K562 (cell line): ENCODE measurements around the gene EDDM13. TPM values are rescaled to one million over a fixed set of nuclear protein-coding genes. Genes with fewer than 3 reads are reported as not detected.

ENCODE experiments used
- ATAC-seq: fragments of 200-7000 bp; cut with Tn5 transposase; 3 replicates; pipeline ENCODE4 v1.9.1; 2020; ENCODE audit warnings: moderate library complexity
- BruUV-seq: library from RNA; stranded (reverse); fragments of 400-500 nt; replicated peaks from 2 replicates; lab custom pipeline; 2021; lab: Mats Ljungman, UMichigan
- CTCF ChIA-PET: fragments of 300-600 bp; formaldehyde crosslinking; extraction: SDS; loops from one replicate; lab custom pipeline; 2021; ENCODE audit warnings: low intra/inter-chr PET ratio; lab: Yijun Ruan, JAX
- POLR2A ChIA-PET: fragments of 300-600, 350-650 bp; sonication (Branson Sonifier 250); formaldehyde crosslinking; extraction: SDS; loops from one replicate; lab custom pipeline; 2021; ENCODE audit warnings: antibody characterized with exemption, inconsistent platforms; lab: Yijun Ruan, JAX
- DNase-seq, 4 experiments: peaks; one replicate each; pipeline versions ENCODE4 v3.0.0 to v3.0.0-alpha.2; 2011 to 2018; ENCODE audit warnings: low spot score in 3 of 4, mixed read lengths in 3 of 4; ENCODE audit errors: extremely low read depth in 1 of 4
- FAIRE-seq: peaks from 2 replicates; lab custom pipeline; 2011; peaks lifted over from hg19 to GRCh38; lab: Jason Lieb, UNC
- H2AFZ ChIP-seq: 2 replicates; pipeline ENCODE4 v1.6.0; 2011; ENCODE audit warnings: low read depth, low read length, control low read depth, inconsistent platforms
- H3K27ac ChIP-seq: fragments of 200-600 bp; 3 replicates; pipeline ENCODE4 v1.8.0; 2011; ENCODE audit warnings: low read depth, mild to moderate bottlenecking, control low read depth, inconsistent platforms, low read length, moderate library complexity, mixed read lengths; ENCODE audit errors: extremely low read depth
- H3K27me3 ChIP-seq, 2 experiments: fragments of 300-600 bp in 1 of 2; 2 replicates in 1 of 2; 3 replicates in 1 of 2; pipeline versions ENCODE4 v1.6.0 to v1.8.0; 2011; ENCODE audit warnings: inconsistent platforms in 2 of 2, low read length in 2 of 2, mild to moderate bottlenecking in 1 of 2, mixed read lengths in 1 of 2, moderate library complexity in 1 of 2; ENCODE audit not compliant: control insufficient read depth in 2 of 2, insufficient read depth in 2 of 2
- H3K36me3 ChIP-seq: fragments of 300-600 bp; 3 replicates; pipeline ENCODE4 v1.8.0; 2011; ENCODE audit warnings: mild to moderate bottlenecking, low read length, inconsistent platforms; ENCODE audit not compliant: control insufficient read depth, insufficient read depth
- H3K4me1 ChIP-seq, 2 experiments: fragments of 200-600 bp in 1 of 2; replicated peaks in 1 of 2; 2 replicates in 1 of 2; 3 replicates in 1 of 2; pipeline versions ENCODE4 v1.5.1 to v1.8.0; 2011; ENCODE audit warnings: inconsistent platforms in 2 of 2, low read length in 2 of 2, mild to moderate bottlenecking in 1 of 2, mixed read lengths in 1 of 2, moderate library complexity in 1 of 2; ENCODE audit not compliant: control insufficient read depth in 2 of 2, insufficient read depth in 2 of 2
- H3K4me2 ChIP-seq: 2 replicates; pipeline ENCODE4 v1.6.1; 2011; ENCODE audit warnings: low read length, control low read depth, inconsistent platforms, mixed read lengths; ENCODE audit not compliant: insufficient read depth
- H3K4me3 ChIP-seq: fragments of 200-600 bp; sonication (generic), shearing (Covaris generic); 2 replicates; pipeline ENCODE4 v1.5.1; 2016; ENCODE audit warnings: control low read depth, inconsistent platforms
- H3K79me2 ChIP-seq: fragments of 200-600 bp; 3 replicates; pipeline ENCODE4 v1.8.0; 2011; ENCODE audit warnings: low read length, inconsistent platforms; ENCODE audit not compliant: control insufficient read depth, insufficient read depth
- H3K9ac ChIP-seq, 2 experiments: 2 replicates each; pipeline versions ENCODE4 v1.6.0 to v1.6.1; 2011; ENCODE audit warnings: low read depth in 2 of 2, low read length in 2 of 2, control low read depth in 1 of 2, inconsistent platforms in 1 of 2, mild to moderate bottlenecking in 1 of 2, mixed read lengths in 1 of 2; ENCODE audit not compliant: insufficient read depth in 1 of 2
- H3K9me1 ChIP-seq: one replicate; pipeline ENCODE4 v1.6.0; 2011; ENCODE audit warnings: inconsistent platforms, mild to moderate bottlenecking, low read length, moderate library complexity; ENCODE audit not compliant: control insufficient read depth, insufficient read depth
- H3K9me3 ChIP-seq: replicated peaks from 2 replicates; pipeline ENCODE4 v1.5.1; 2011; ENCODE audit warnings: low read depth, low read length, inconsistent platforms; ENCODE audit not compliant: control insufficient read depth, insufficient read depth
- H4K20me1 ChIP-seq: replicated peaks from 2 replicates; pipeline ENCODE4 v1.6.1; 2011; ENCODE audit warnings: low read length, inconsistent platforms, mixed read lengths; ENCODE audit not compliant: control insufficient read depth, insufficient read depth
- CBFA2T3 ChIP-seq: fragments of 450-650 bp; IDR thresholded peaks from 2 replicates; pipeline ENCODE4 v1.6.1; 2017
- POLR3G ChIP-seq: IDR thresholded peaks from 2 replicates; pipeline ENCODE4 v1.6.1; 2011; ENCODE audit not compliant: insufficient read length, insufficient replicate concordance; ENCODE audit errors: extremely low read depth
- RBM22 ChIP-seq: fragments of 200-400 bp; formaldehyde crosslinking; IDR thresholded peaks from 2 replicates; pipeline ENCODE4 v1.6.1; 2018; ENCODE audit warnings: low read length, low read depth; ENCODE audit not compliant: poor library complexity, severe bottlenecking
- SMAD4 ChIP-seq: fragments of 250-450 bp; sonication (Bioruptor Pico); conservative IDR thresholded peaks from 2 replicates; pipeline ENCODE4 v1.8.0; 2021; ENCODE audit warnings: inconsistent platforms, mild to moderate bottlenecking, moderate library complexity
- SREBF2 ChIP-seq: sonication (generic); formaldehyde crosslinking; IDR thresholded peaks from 2 replicates; pipeline ENCODE4 v1.4.0; 2020; ENCODE audit warnings: mild to moderate bottlenecking, missing genetic modification reagents
- ZC3H4 ChIP-seq: sonication (generic); formaldehyde crosslinking; IDR thresholded peaks from 2 replicates; pipeline ENCODE4 v1.9.0; 2021; ENCODE audit warnings: missing genetic modification reagents, borderline replicate concordance
- ZNF121 ChIP-seq: sonication (generic); formaldehyde crosslinking; conservative IDR thresholded peaks from 2 replicates; pipeline ENCODE4 v1.8.0; 2022; ENCODE audit warnings: missing genetic modification reagents
- ZNF174 ChIP-seq: fragments of 250-450 bp; sonication (Bioruptor Pico); IDR thresholded peaks from 2 replicates; pipeline ENCODE4 v1.4.0; 2020; ENCODE audit warnings: mild to moderate bottlenecking
- ZNF24 ChIP-seq: fragments of 450-650 bp; IDR thresholded peaks from 2 replicates; pipeline ENCODE4 v1.6.1; 2016
- ZNF253 ChIP-seq: fragments of 250-450 bp; sonication (Bioruptor Pico); conservative IDR thresholded peaks from 2 replicates; pipeline ENCODE4 v1.6.1; 2021; ENCODE audit warnings: mild to moderate bottlenecking
- ZNF830 ChIP-seq: fragments of 250-450 bp; sonication (Bioruptor Pico); IDR thresholded peaks from 2 replicates; pipeline ENCODE4 v1.5.0; 2021; ENCODE audit warnings: mild to moderate bottlenecking
- WGBS: fragments of 100-300 bp; shearing (Covaris generic); methylation state at CpG from one replicate; pipeline ENCODE4 v1.1.6; 2016; ENCODE audit warnings: low coverage, mixed read lengths; ENCODE audit not compliant: insufficient coverage; ENCODE audit errors: missing lambda C conversion rate; 5-methylcytosine and 5-hydroxymethylcytosine counted together
- in situ Hi-C: fragments of 300-500 bp; cut with MboI; formaldehyde crosslinking; loops from 4 replicates; pipeline ENCODE4 v1.15.0; 2018; ENCODE audit warnings: inconsistent platforms, mixed read lengths
- intact Hi-C: fragments of 100-400 bp; cut with micrococcal nuclease; formaldehyde crosslinking; loops from 2 replicates; pipeline ENCODE4 v1.14.2; 2022
- polyA plus RNA-seq, 8 experiments: library from polyadenylated mRNA; depleted of rRNA in 4 of 8; stranded (reverse) in 5 of 8; unstranded in 3 of 8; fragments of >200 nt; fragmentation: Nextera tagmentation in 2 of 8; fragmentation: Illumina TruSeq in 1 of 8; extraction: Ambion mirVana in 2 of 8; extraction: Trizol in 1 of 8; gene quantifications; 2 replicates each; pipeline versions ENCODE4 v1.2.1 to v1.2.3, GENCODE V29; 2011 to 2014; ENCODE audit warnings: inconsistent platforms in 1 of 8, missing spikeins in 1 of 8
- total RNA-seq, 7 experiments: library from RNA; depleted of rRNA in 6 of 7; stranded (reverse); fragments of >200 nt in 6 of 7; fragmentation: Illumina TruSeq in 2 of 7; extraction: Trizol in 2 of 7; gene quantifications; 2 replicates each; pipeline versions ENCODE4 v1.2.1 to v1.2.3, GENCODE V29; 2011 to 2021; ENCODE audit warnings: low replicate concordance in 1 of 7
- TF ChIP-seq, protein P1 (sequence below), 2 experiments: fragments of 450-650 bp; conservative IDR thresholded peaks; 2 replicates each; pipeline ENCODE4 v1.6.1; 2017; ENCODE audit warnings: mild to moderate bottlenecking in 2 of 2, moderate library complexity in 2 of 2
- TF ChIP-seq, protein P2 (sequence below): sonication (generic); formaldehyde crosslinking; IDR thresholded peaks from 2 replicates; pipeline ENCODE4 v1.8.0; 2022; ENCODE audit warnings: mild to moderate bottlenecking, missing genetic modification reagents
- TF ChIP-seq, protein P3 (sequence below): sonication (generic); formaldehyde crosslinking; IDR thresholded peaks from 2 replicates; pipeline ENCODE4 v1.8.0; 2022; ENCODE audit warnings: missing genetic modification reagents, mild to moderate bottlenecking, moderate library complexity, borderline replicate concordance

Gene EDDM13
- total and polyA plus RNA-seq, 9 of the 15 experiments (the other 6 are each of a cell fraction or from before 2014, with no cell fraction given), result 2.0 to 7.7 (median 4.1) TPM

DNA sequence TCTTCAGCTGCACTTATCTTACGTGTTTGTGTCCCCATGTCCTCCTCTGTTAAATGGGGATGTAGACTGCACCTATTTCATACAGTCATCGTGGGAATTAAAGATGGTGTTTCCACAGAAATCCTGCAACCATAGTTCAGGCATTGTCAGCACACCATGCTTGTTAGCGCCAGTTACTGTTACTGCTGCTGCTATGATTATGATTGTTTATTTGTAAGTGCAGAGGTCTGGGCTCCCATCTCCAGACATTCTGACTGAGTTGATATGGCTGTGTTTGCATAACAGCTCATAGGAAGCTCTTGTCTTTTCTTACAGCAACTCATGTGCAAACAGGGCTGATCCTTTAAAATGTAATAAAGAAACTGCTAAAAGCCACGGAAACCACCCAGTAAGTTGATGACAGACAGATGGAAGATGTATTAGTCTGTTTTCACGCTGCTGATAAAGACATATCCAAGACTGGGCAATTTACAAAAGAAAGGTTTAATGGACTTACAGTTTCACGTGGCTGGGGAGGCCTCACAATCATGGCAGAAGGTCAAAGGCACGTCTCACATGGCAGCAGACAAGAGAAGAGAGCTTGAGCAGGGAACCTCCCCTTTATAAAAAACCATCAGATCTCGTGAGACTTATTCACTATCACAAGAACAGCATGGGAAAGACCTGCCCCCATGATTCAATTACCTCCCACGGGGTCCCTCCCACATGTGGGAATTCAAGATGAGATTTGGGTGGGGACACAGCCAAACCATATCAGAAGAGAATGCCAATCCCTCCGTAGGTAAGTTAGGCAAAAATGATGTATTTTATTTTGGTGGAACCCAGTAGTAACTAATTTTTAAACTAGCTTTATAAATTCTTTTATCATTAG lies 40.5 kb downstream of the EDDM13 start (continued):
- TF ChIP-seq, protein P1, sequence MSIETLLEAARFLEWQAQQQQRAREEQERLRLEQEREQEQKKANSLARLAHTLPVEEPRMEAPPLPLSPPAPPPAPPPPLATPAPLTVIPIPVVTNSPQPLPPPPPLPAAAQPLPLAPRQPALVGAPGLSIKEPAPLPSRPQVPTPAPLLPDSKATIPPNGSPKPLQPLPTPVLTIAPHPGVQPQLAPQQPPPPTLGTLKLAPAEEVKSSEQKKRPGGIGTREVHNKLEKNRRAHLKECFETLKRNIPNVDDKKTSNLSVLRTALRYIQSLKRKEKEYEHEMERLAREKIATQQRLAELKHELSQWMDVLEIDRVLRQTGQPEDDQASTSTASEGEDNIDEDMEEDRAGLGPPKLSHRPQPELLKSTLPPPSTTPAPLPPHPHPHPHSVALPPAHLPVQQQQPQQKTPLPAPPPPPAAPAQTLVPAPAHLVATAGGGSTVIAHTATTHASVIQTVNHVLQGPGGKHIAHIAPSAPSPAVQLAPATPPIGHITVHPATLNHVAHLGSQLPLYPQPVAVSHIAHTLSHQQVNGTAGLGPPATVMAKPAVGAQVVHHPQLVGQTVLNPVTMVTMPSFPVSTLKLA (conservative IDR thresholded peaks at IDR 0.05), result 0 out of 4 replicates have a peak, but pooled peaks of 1 of the 2 experiments have one; percentile 26
- TF ChIP-seq ZNF121 (CRISPR knock-in tag) (no peak), CBFA2T3 (peak; percentile 3; the same call in 1 of the 2 replicates), POLR3G (no peak)

DNA sequence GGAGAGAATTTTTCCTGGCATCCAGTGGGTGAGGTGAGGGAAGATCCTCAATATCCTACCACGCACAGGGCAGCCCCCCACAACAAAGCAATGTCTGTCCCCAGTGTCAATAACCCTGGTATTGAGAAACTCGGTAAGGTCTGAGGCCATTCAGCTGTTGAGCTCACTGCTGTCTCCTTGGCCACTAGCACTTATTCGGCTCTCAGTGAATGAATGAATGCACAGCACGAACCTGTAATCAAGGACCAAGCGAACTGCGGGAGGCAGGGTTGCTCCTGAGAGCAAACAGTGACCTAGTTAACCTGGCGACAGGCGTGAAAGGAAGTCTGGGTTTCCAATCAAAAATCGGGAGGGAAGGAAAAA lies 41.5 kb downstream of the EDDM13 start:
- Histone ChIP-seq H3K27me3 (no peaks in the 10 kb centered on the region), H3K9me3 (peaks cover 3% of the 10 kb centered on the region; the same call in 1 of the 2 replicates), H3K9me1 (no peaks in the 10 kb centered on the region), H3K9ac (peak overlapping the region; percentile 92 to 95; a peak in 3 of 4 replicates), H2AFZ (peak overlapping the region; percentile 100), H4K20me1 (no peaks in the 10 kb centered on the region), H3K4me1 (peaks cover 17 to 19% of the 10 kb centered on the region in 2 experiments), H3K36me3 (peaks cover 29% of the 10 kb centered on the region), H3K4me2 (peak overlapping the region; percentile 99), H3K79me2 (peaks cover 12% of the 10 kb centered on the region), H3K4me3 (peak overlapping the region; percentile 77), H3K27ac (peak overlapping the region; percentile 99)
- ATAC-seq (peak; percentile 8), FAIRE-seq (peak; percentile 76), DNase-seq (peak in 1 of 4 experiments; percentile 23)
- intact Hi-C loops (loop anchor here (5.0 kb wide), 1 partner anchor 38 kb away; no protein-coding TSS in a partner anchor), in situ Hi-C loops (loop anchor here (25.0 kb wide), 1 partner anchor 677 kb away; the partner anchor contains the start of genes CCDC106, ZNF580 and ZNF581)
- 0% methylated on average over 8 of the region's 9 CpGs for WGBS
- POLR2A ChIA-PET, result interaction anchor here (0.6 to 1.2 kb wide), 3 partner anchors 46 to 186 kb away, joined by 3 read pairs; no protein-coding TSS in a partner anchor
- BruUV-seq, result TSS peak; percentile 68
- CTCF ChIA-PET, result no interaction called here
- TF ChIP-seq SMAD4 (no peak; the same call in 1 of the 2 replicates), ZNF830 (CRISPR knock-in tag) (no peak), SREBF2 (no peak), ZNF253 (CRISPR knock-in tag) (no peak), ZNF24 (peak; percentile 98), ZC3H4 (CRISPR knock-in tag) (0 out of 2 replicates have a peak, but pooled peaks have one; percentile 32), RBM22 (no peak), ZNF174 (CRISPR knock-in tag) (0 out of 2 replicates have a peak, but pooled peaks have one; percentile 47)
- TF ChIP-seq, protein P2, sequence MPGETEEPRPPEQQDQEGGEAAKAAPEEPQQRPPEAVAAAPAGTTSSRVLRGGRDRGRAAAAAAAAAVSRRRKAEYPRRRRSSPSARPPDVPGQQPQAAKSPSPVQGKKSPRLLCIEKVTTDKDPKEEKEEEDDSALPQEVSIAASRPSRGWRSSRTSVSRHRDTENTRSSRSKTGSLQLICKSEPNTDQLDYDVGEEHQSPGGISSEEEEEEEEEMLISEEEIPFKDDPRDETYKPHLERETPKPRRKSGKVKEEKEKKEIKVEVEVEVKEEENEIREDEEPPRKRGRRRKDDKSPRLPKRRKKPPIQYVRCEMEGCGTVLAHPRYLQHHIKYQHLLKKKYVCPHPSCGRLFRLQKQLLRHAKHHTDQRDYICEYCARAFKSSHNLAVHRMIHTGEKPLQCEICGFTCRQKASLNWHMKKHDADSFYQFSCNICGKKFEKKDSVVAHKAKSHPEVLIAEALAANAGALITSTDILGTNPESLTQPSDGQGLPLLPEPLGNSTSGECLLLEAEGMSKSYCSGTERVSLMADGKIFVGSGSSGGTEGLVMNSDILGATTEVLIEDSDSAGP (CRISPR knock-in tag), result no peak
- TF ChIP-seq, protein P3, sequence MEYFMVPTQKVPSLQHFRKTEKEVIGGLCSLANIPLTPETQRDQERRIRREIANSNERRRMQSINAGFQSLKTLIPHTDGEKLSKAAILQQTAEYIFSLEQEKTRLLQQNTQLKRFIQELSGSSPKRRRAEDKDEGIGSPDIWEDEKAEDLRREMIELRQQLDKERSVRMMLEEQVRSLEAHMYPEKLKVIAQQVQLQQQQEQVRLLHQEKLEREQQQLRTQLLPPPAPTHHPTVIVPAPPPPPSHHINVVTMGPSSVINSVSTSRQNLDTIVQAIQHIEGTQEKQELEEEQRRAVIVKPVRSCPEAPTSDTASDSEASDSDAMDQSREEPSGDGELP (CRISPR knock-in tag), result peak; percentile 29; the same call in 1 of the 2 replicates
